Transverse colon (tissue), 4 donors: ENCODE results near the gene UBE2L6. TPM values are rescaled to one million over a fixed set of nuclear protein-coding genes. Genes with fewer than 3 reads are reported as not detected.

Source experiments
- DNase-seq: peaks from one replicate; pipeline ENCODE4 v3.0.0-alpha.2; 2019
- H3K27ac ChIP-seq, 4 donors: fragments of 200-600 bp; sonication (generic); 2 replicates each; pipeline ENCODE4 v1.5.1; 2016 to 2018; ENCODE audit warnings: inconsistent platforms in 4 of 4
- H3K27me3 ChIP-seq: fragments of 200-600 bp; sonication (generic); 2 replicates; pipeline ENCODE4 v1.5.1; 2017; ENCODE audit warnings: inconsistent platforms
- H3K36me3 ChIP-seq, 4 donors: fragments of 200-600 bp; sonication (generic); 2 replicates each; pipeline ENCODE4 v1.5.1; 2017 to 2019; ENCODE audit warnings: inconsistent platforms in 4 of 4
- H3K4me1 ChIP-seq, 4 donors: fragments of 200-600 bp; sonication (generic); 2 replicates each; pipeline ENCODE4 v1.5.1; 2017 to 2020; ENCODE audit warnings: inconsistent platforms in 4 of 4
- H3K4me3 ChIP-seq, 4 donors: fragments of 200-600 bp; sonication (generic); 1 replicate in 1 of 4; 2 replicates in 3 of 4; pipeline versions ENCODE4 v1.5.1 to v1.6.1; 2017 to 2019; ENCODE audit warnings: inconsistent platforms in 4 of 4
- H3K9me3 ChIP-seq, 2 donors: fragments of 200-600 bp; sonication (generic); 2 replicates each; pipeline ENCODE4 v1.5.1; 2017 to 2019; ENCODE audit warnings: inconsistent platforms in 2 of 2
- EP300 ChIP-seq: sonication (generic); formaldehyde crosslinking; IDR thresholded peaks from one replicate; pipeline ENCODE4 v1.6.1; 2017; ENCODE audit warnings: antibody characterized with exemption, low read depth
- POLR2A ChIP-seq: fragments of 450-650 bp; IDR thresholded peaks from one replicate; pipeline ENCODE4 v1.6.1; 2016; ENCODE audit warnings: antibody characterized with exemption, mild to moderate bottlenecking, moderate library complexity
- POLR2AphosphoS5 ChIP-seq, 3 donors: sonication (generic); formaldehyde crosslinking; IDR thresholded peaks; one replicate each; pipeline ENCODE4 v1.6.1; 2016; ENCODE audit warnings: antibody characterized with exemption in 3 of 3
- WGBS, 2 donors: methylation state at CpG; one replicate each; pipeline ENCODE4 v1.1.5; 2018; ENCODE audit warnings: low coverage in 1 of 2; 5-methylcytosine and 5-hydroxymethylcytosine counted together
- in situ Hi-C, 4 donors: fragments of 200-750 bp; cut with MboI; loops; one replicate each; pipeline versions ENCODE4 v1.15.0 to v1.15.1; 2017; ENCODE audit warnings: low sequenced_read_pairs in 3 of 4, low pct_ligation_motif_present in 1 of 4, low pct_unique_long_range_greater_than_20kb in 1 of 4
- intact Hi-C: fragments of 100-400 bp; cut with DNase I; formaldehyde crosslinking; loops from one replicate; pipeline ENCODE4 v1.15.1; 2023; ENCODE audit warnings: low total_unique reads
- total RNA-seq, 4 donors: library from RNA; depleted of rRNA; stranded (reverse); fragments of >200 nt; gene quantifications; one replicate each; pipeline ENCODE4 v1.1.0, GENCODE V29; 2016
- TF ChIP-seq, protein P1 (sequence below), 5 experiments: fragments of 200-600 bp in 3 of 5; fragments of 450-650 bp in 2 of 5; sonication (generic) in 3 of 5; IDR thresholded peaks; 1 replicate in 2 of 5; 2 replicates in 3 of 5; pipeline ENCODE4 v1.5.1; 2016 to 2017; ENCODE audit warnings: antibody characterized with exemption in 5 of 5, inconsistent platforms in 3 of 5, mild to moderate bottlenecking in 2 of 5, moderate library complexity in 1 of 5

The UBE2L6 gene
- total RNA-seq, 4 donors from 2014 or later: 15.3 to 24.3 (median 20.6) TPM

GRCh38 chr11:57555393-57555792, 12.1 kb downstream of the UBE2L6 start:
- Histone ChIP-seq H3K27ac (no peak overlapping the region), H3K4me3 (no peak overlapping the region), H3K9me3 (no peaks in the 10 kb centered on the region), H3K27me3 (no peaks in the 10 kb centered on the region), H3K4me1 (no peaks in the 10 kb centered on the region), H3K36me3 (peaks cover 0 to 52% (median 21%) of the 10 kb centered on the region in 4 donors)
- DNase-seq: no peak
- WGBS, 2 donors: 81 to 93% methylated on average over 2 of the region's 2 CpGs
- TF ChIP-seq POLR2A (no peak), POLR2AphosphoS5 (IDR thresholded peaks at IDR 0.05) (no peak), EP300 (no peak)
- TF ChIP-seq, protein P1, sequence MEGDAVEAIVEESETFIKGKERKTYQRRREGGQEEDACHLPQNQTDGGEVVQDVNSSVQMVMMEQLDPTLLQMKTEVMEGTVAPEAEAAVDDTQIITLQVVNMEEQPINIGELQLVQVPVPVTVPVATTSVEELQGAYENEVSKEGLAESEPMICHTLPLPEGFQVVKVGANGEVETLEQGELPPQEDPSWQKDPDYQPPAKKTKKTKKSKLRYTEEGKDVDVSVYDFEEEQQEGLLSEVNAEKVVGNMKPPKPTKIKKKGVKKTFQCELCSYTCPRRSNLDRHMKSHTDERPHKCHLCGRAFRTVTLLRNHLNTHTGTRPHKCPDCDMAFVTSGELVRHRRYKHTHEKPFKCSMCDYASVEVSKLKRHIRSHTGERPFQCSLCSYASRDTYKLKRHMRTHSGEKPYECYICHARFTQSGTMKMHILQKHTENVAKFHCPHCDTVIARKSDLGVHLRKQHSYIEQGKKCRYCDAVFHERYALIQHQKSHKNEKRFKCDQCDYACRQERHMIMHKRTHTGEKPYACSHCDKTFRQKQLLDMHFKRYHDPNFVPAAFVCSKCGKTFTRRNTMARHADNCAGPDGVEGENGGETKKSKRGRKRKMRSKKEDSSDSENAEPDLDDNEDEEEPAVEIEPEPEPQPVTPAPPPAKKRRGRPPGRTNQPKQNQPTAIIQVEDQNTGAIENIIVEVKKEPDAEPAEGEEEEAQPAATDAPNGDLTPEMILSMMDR (IDR thresholded peaks at IDR 0.05): no peak
- in situ Hi-C loops: loop anchor here in 1 of 4 donors (25.0 kb wide), 1 partner anchor 257 kb away; no protein-coding TSS in a partner anchor
- intact Hi-C loops: no loop called here

- H3K36me3 ChIP-seq: peaks cover 0 to 44% (median 19%) of the 10 kb centered on the region in 4 donors
- no peak for TF ChIP-seq EP300
- TF ChIP-seq POLR2A: no peak
- TF ChIP-seq, protein P1 (IDR thresholded peaks at IDR 0.05): no peak
- no peak for TF ChIP-seq POLR2AphosphoS5 (IDR thresholded peaks at IDR 0.05)
- DNase-seq: no peak
- in situ Hi-C loops (loop anchor here in 1 of 4 donors (25.0 kb wide), 1 partner anchor 260 kb away; no protein-coding TSS in a partner anchor), intact Hi-C loops (no loop called here)
- H3K9me3 ChIP-seq: no peaks in the 10 kb centered on the region
- no peaks in the 10 kb centered on the region for H3K27me3 ChIP-seq
- H3K27ac ChIP-seq: no peak overlapping the region
- WGBS, 2 donors: 91% methylated on average over 5 of the region's 5 CpGs; no CpG with 5 or more reads in 1 of the 2 donors
- no peak overlapping the region for H3K4me3 ChIP-seq
- no peaks in the 10 kb centered on the region for H3K4me1 ChIP-seq
Observed at GRCh38 chr11:57552479-57552878, 15.0 kb downstream of the UBE2L6 start.

GRCh38 chr11:57551941-57552340, 15.5 kb downstream of the UBE2L6 start:
- no peak for DNase-seq

GRCh38 chr11:57549983-57550382, 17.5 kb downstream of the UBE2L6 start:
- in situ Hi-C loops: loop anchor here in 1 of 4 donors (25.0 kb wide), 1 partner anchor 262 kb away; no protein-coding TSS in a partner anchor
- WGBS, 2 donors: 77 to 89% methylated on average over 3 to 8 of the region's 8 CpGs
- no peak for DNase-seq
- H3K27me3 ChIP-seq: no peaks in the 10 kb centered on the region
- H3K4me1 ChIP-seq: no peaks in the 10 kb centered on the region
- no peak overlapping the region for H3K27ac ChIP-seq
- intact Hi-C loops: no loop called here
- peaks cover 0 to 44% (median 16%) of the 10 kb centered on the region in 4 donors for H3K36me3 ChIP-seq
- TF ChIP-seq POLR2AphosphoS5 (IDR thresholded peaks at IDR 0.05) (no peak), EP300 (no peak)
- TF ChIP-seq, protein P1 (IDR thresholded peaks at IDR 0.05): no peak
- H3K4me3 ChIP-seq: no peak overlapping the region
- H3K9me3 ChIP-seq: no peaks in the 10 kb centered on the region

More at GRCh38 chr11:57551941-57552340, 15.5 kb downstream of the UBE2L6 start:
- Histone ChIP-seq H3K9me3 (no peaks in the 10 kb centered on the region), H3K27me3 (no peaks in the 10 kb centered on the region), H3K27ac (no peak overlapping the region), H3K36me3 (peaks cover 0 to 44% (median 16%) of the 10 kb centered on the region in 4 donors), H3K4me3 (no peak overlapping the region), H3K4me1 (no peaks in the 10 kb centered on the region)
- in situ Hi-C loops: loop anchor here in 1 of 4 donors (25.0 kb wide), 1 partner anchor 260 kb away; no protein-coding TSS in a partner anchor
- no peak for TF ChIP-seq POLR2AphosphoS5 (IDR thresholded peaks at IDR 0.05)
- TF ChIP-seq, protein P1 (IDR thresholded peaks at IDR 0.05): no peak
- 90% methylated on average over 4 of the region's 4 CpGs; no CpG with 5 or more reads in 1 of the 2 donors for WGBS, 2 donors
- intact Hi-C loops: no loop called here
